PC-9 (cell line): ENCODE data around the gene KRIT1. TPM values are rescaled to one million over a fixed set of nuclear protein-coding genes. Genes with fewer than 3 reads are reported as not detected.

Source experiments
- BruUV-seq: library from RNA; stranded (reverse); fragments of 400-500 nt; replicated peaks from 2 replicates; lab custom pipeline; 2021; lab: Mats Ljungman, UMichigan
- CTCF ChIA-PET: fragments of 300-600 bp; sonication (Branson Sonifier 250); formaldehyde crosslinking; loops from one replicate; lab custom pipeline; 2022; ENCODE audit warnings: antibody characterized with exemption; lab: Charles Lee
- POLR2A ChIA-PET: fragments of 300-600 bp; sonication (Branson Sonifier 250); formaldehyde crosslinking; loops from one replicate; lab custom pipeline; 2022; ENCODE audit warnings: antibody characterized with exemption; ENCODE audit not compliant: unreplicated experiment; lab: Charles Lee
- DNase-seq, 2 experiments: peaks; one replicate each; pipeline versions ENCODE4 v3.0.0 to v3.0.0-alpha.2; 2015 to 2022; ENCODE audit warnings: mixed read lengths in 1 of 2
- H2AFZ ChIP-seq: fragments of 200-600 bp; sonication (generic); 2 replicates; pipeline ENCODE4 v1.8.1; 2017; ENCODE audit warnings: antibody characterized with exemption
- H3F3A ChIP-seq: fragments of 200-600 bp; sonication (generic); 2 replicates; pipeline ENCODE4 v1.8.1; 2017; ENCODE audit warnings: antibody characterized with exemption, mild to moderate bottlenecking, low read depth; ENCODE audit not compliant: insufficient read depth
- H3K27ac ChIP-seq: fragments of 200-600 bp; sonication (generic); 2 replicates; pipeline ENCODE4 v1.6.1; 2016; ENCODE audit warnings: mixed run types
- H3K27me3 ChIP-seq: fragments of 200-600 bp; sonication (generic); 2 replicates; pipeline ENCODE4 v1.6.1; 2016; ENCODE audit warnings: low read depth, mixed run types; ENCODE audit not compliant: insufficient read depth
- H3K36me3 ChIP-seq: fragments of 200-600 bp; sonication (generic); 2 replicates; pipeline ENCODE4 v1.6.1; 2016; ENCODE audit warnings: low read depth, mixed run types
- H3K4me1 ChIP-seq: fragments of 200-600 bp; sonication (generic); replicated peaks from 2 replicates; pipeline ENCODE4 v1.6.1; 2016; ENCODE audit warnings: mixed run types; ENCODE audit not compliant: insufficient read depth
- H3K4me2 ChIP-seq: fragments of 200-600 bp; sonication (generic); 2 replicates; pipeline ENCODE4 v1.6.1; 2017; ENCODE audit warnings: mixed run types
- H3K4me3 ChIP-seq: fragments of 200-600 bp; sonication (generic); 2 replicates; pipeline ENCODE4 v1.6.1; 2016; ENCODE audit warnings: mixed run types
- H3K79me2 ChIP-seq: fragments of 200-600 bp; sonication (generic); 2 replicates; pipeline ENCODE4 v1.6.1; 2017; ENCODE audit warnings: low read depth, mixed run types
- H3K9me2 ChIP-seq: fragments of 200-600 bp; sonication (generic); 2 replicates; pipeline ENCODE4 v1.8.1; 2017; ENCODE audit warnings: mild to moderate bottlenecking; ENCODE audit not compliant: insufficient read depth
- H3K9me3 ChIP-seq: fragments of 200-600 bp; sonication (generic); 2 replicates; pipeline ENCODE4 v1.8.1; 2016; ENCODE audit warnings: low read depth; ENCODE audit not compliant: insufficient read depth
- H4K20me1 ChIP-seq: fragments of 200-600 bp; sonication (generic); 2 replicates; pipeline ENCODE4 v1.8.1; 2017; ENCODE audit not compliant: insufficient read depth
- CTCF ChIP-seq: fragments of 200-600 bp; sonication (generic); conservative IDR thresholded peaks from 2 replicates; pipeline ENCODE4 v1.6.1; 2017; ENCODE audit warnings: mixed run types, antibody characterized with exemption, mild to moderate bottlenecking, moderate library complexity
- EZH2 ChIP-seq: fragments of 200-600 bp; sonication (generic); IDR thresholded peaks from 2 replicates; pipeline ENCODE4 v1.8.0; 2017; ENCODE audit warnings: antibody characterized with exemption, low read depth
- intact Hi-C: fragments of 100-400 bp; cut with micrococcal nuclease; formaldehyde crosslinking; loops from one replicate; pipeline ENCODE4 v1.10.0; 2022; ENCODE audit not compliant: unreplicated experiment
- total RNA-seq: library from RNA; stranded (reverse); gene quantifications from 2 replicates; pipeline ENCODE4 v1.2.3, GENCODE V29; 2021

The KRIT1 gene
- total RNA-seq, 1 experiment from 2014 or later = 52.6 TPM

- DNase-seq = no peak
- intact Hi-C loops = no loop called here
- H2AFZ ChIP-seq = no peak overlapping the region
- TF ChIP-seq CTCF (no peak), EZH2 (no peak)
- no peaks in the 10 kb centered on the region for H3K9me3 ChIP-seq
- POLR2A ChIA-PET = no interaction called here
- H3K9me2 ChIP-seq = no peaks in the 10 kb centered on the region
- H3K79me2 ChIP-seq = peaks cover 34% of the 10 kb centered on the region
- H3K4me2 ChIP-seq = no peak overlapping the region
- no peaks in the 10 kb centered on the region; the same call in 1 of the 2 replicates for H3K36me3 ChIP-seq
- no TSS peak for BruUV-seq
- no peaks in the 10 kb centered on the region for H3K27me3 ChIP-seq
- no peak overlapping the region for H3K27ac ChIP-seq
- CTCF ChIA-PET = no interaction called here
- no peaks in the 10 kb centered on the region for H3F3A ChIP-seq
- no peaks in the 10 kb centered on the region for H3K4me1 ChIP-seq
- H4K20me1 ChIP-seq = 0 out of 2 replicates have a peak, but pooled peaks cover 8% of the 10 kb centered on the region
- H3K4me3 ChIP-seq = no peak overlapping the region
Measured at GRCh38 chr7:92279396-92280031, 33.8 kb upstream of the KRIT1 start.

- no TSS peak for BruUV-seq
- Histone ChIP-seq H4K20me1 (0 out of 2 replicates have a peak, but pooled peaks cover 8% of the 10 kb centered on the region), H3K27me3 (no peaks in the 10 kb centered on the region), H3K9me2 (no peaks in the 10 kb centered on the region), H3K4me1 (no peaks in the 10 kb centered on the region), H3K9me3 (no peaks in the 10 kb centered on the region), H3K27ac (no peak overlapping the region), H3K79me2 (peaks cover 51% of the 10 kb centered on the region), H3K4me3 (no peak overlapping the region), H3K36me3 (no peaks in the 10 kb centered on the region; the same call in 1 of the 2 replicates), H3K4me2 (no peak overlapping the region), H3F3A (no peaks in the 10 kb centered on the region), H2AFZ (no peak overlapping the region)
- ChIA-PET POLR2A (no interaction called here), CTCF (no interaction called here)
- intact Hi-C loops = no loop called here
- no peak for DNase-seq
- TF ChIP-seq CTCF (no peak), EZH2 (no peak)
Measured at GRCh38 chr7:92276460-92276864, 30.7 kb upstream of the KRIT1 start.

- no peak for TF ChIP-seq CTCF
- TF ChIP-seq EZH2 = no peak
- POLR2A ChIA-PET = no interaction called here
- Histone ChIP-seq H3K4me2 (no peak overlapping the region), H4K20me1 (0 out of 2 replicates have a peak, but pooled peaks cover 8% of the 10 kb centered on the region), H3K9me3 (no peaks in the 10 kb centered on the region), H3K9me2 (no peaks in the 10 kb centered on the region), H3K27me3 (no peaks in the 10 kb centered on the region), H3K4me1 (no peaks in the 10 kb centered on the region), H3K79me2 (peaks cover 57% of the 10 kb centered on the region), H3K4me3 (no peak overlapping the region), H2AFZ (no peak overlapping the region), H3F3A (no peaks in the 10 kb centered on the region), H3K36me3 (no peaks in the 10 kb centered on the region; the same call in 1 of the 2 replicates), H3K27ac (no peak overlapping the region)
- CTCF ChIA-PET = no interaction called here
- no TSS peak for BruUV-seq
- intact Hi-C loops = no loop called here
- DNase-seq = no peak
Measured at GRCh38 chr7:92275327-92275726, 29.6 kb upstream of the KRIT1 start.
